SJSA1 (cell line): ENCODE measurements around the gene ASTL. TPM values are rescaled to one million over a fixed set of nuclear protein-coding genes. Genes with fewer than 3 reads are reported as not detected.

ENCODE experiments used
- DNase-seq, 2 experiments: peaks; one replicate each; pipeline ENCODE4 v3.0.0-alpha.2; 2015 to 2020; ENCODE audit warnings: low spot score in 2 of 2, low read depth in 1 of 2
- H3K27ac ChIP-seq: fragments of 250-450 bp; sonication (Bioruptor Pico); 2 replicates; pipeline ENCODE4 v1.5.1; 2020; ENCODE audit warnings: mild to moderate bottlenecking, moderate library complexity
- H3K27me3 ChIP-seq: fragments of 250-450 bp; sonication (Bioruptor Pico); replicated peaks from 2 replicates; pipeline ENCODE4 v1.5.1; 2020; ENCODE audit warnings: mild to moderate bottlenecking, moderate library complexity
- H3K36me3 ChIP-seq: fragments of 250-450 bp; sonication (Bioruptor Pico); 2 replicates; pipeline ENCODE4 v1.5.1; 2020; ENCODE audit warnings: mild to moderate bottlenecking
- H3K4me1 ChIP-seq: fragments of 250-450 bp; sonication (Bioruptor Pico); replicated peaks from 2 replicates; pipeline ENCODE4 v1.6.1; 2021; ENCODE audit warnings: mild to moderate bottlenecking
- H3K4me3 ChIP-seq: fragments of 250-450 bp; sonication (Bioruptor Pico); 2 replicates; pipeline ENCODE4 v1.5.1; 2020; ENCODE audit warnings: mild to moderate bottlenecking
- H3K9me3 ChIP-seq: fragments of 250-450 bp; sonication (Bioruptor Pico); replicated peaks from 2 replicates; pipeline ENCODE4 v1.5.1; 2020; ENCODE audit warnings: mild to moderate bottlenecking
- total RNA-seq: library from RNA; depleted of rRNA; stranded (reverse); fragments of >200 nt; shearing (Covaris generic); gene quantifications from 2 replicates; pipeline ENCODE4 v1.2.3, GENCODE V29; 2014

The ASTL gene
- total RNA-seq, 1 experiment from 2014 or later = not detected

GRCh38 chr2:96114546-96114902, 23.8 kb downstream of the ASTL start:
- H3K4me1 ChIP-seq = peaks cover 12% of the 10 kb centered on the region
- DNase-seq = no peak
- no peak overlapping the region for H3K4me3 ChIP-seq
- H3K36me3 ChIP-seq = no peaks in the 10 kb centered on the region
- no peak overlapping the region for H3K27ac ChIP-seq
- peaks cover 36% of the 10 kb centered on the region for H3K27me3 ChIP-seq
- H3K9me3 ChIP-seq = peaks cover 12% of the 10 kb centered on the region

- no peak for DNase-seq
- H3K27ac ChIP-seq = no peak overlapping the region
- H3K27me3 ChIP-seq = peaks cover 31% of the 10 kb centered on the region
- H3K9me3 ChIP-seq = peaks cover 12% of the 10 kb centered on the region
- no peaks in the 10 kb centered on the region for H3K36me3 ChIP-seq
- peaks cover 12% of the 10 kb centered on the region for H3K4me1 ChIP-seq
- no peak overlapping the region for H3K4me3 ChIP-seq
Observed at GRCh38 chr2:96113951-96114350, 24.4 kb downstream of the ASTL start.

GRCh38 chr2:96113367-96113677, 25.0 kb downstream of the ASTL start:
- Histone ChIP-seq H3K4me3 (no peak overlapping the region), H3K4me1 (peaks cover 12% of the 10 kb centered on the region), H3K27ac (no peak overlapping the region), H3K36me3 (no peaks in the 10 kb centered on the region), H3K9me3 (peaks cover 12% of the 10 kb centered on the region), H3K27me3 (peaks cover 26% of the 10 kb centered on the region)
- DNase-seq = no peak

GRCh38 chr2:96112501-96113366, 25.6 kb downstream of the ASTL start:
- Histone ChIP-seq H3K4me1 (peaks cover 12% of the 10 kb centered on the region), H3K9me3 (peaks cover 12% of the 10 kb centered on the region), H3K27ac (no peak overlapping the region), H3K36me3 (no peaks in the 10 kb centered on the region), H3K27me3 (peaks cover 24% of the 10 kb centered on the region), H3K4me3 (no peak overlapping the region)
- no peak for DNase-seq

- Histone ChIP-seq H3K9me3 (peaks cover 10% of the 10 kb centered on the region), H3K4me1 (peaks cover 6% of the 10 kb centered on the region), H3K27me3 (peaks cover 16% of the 10 kb centered on the region), H3K4me3 (no peak overlapping the region), H3K36me3 (no peaks in the 10 kb centered on the region), H3K27ac (no peak overlapping the region)
- DNase-seq = no peak
Observed at GRCh38 chr2:96111823-96112500, 26.3 kb downstream of the ASTL start.

GRCh38 chr2:96111257-96111640, 27.1 kb downstream of the ASTL start:
- H3K4me1 ChIP-seq = no peaks in the 10 kb centered on the region; the same call in 1 of the 2 replicates
- H3K27me3 ChIP-seq = peaks cover 9% of the 10 kb centered on the region

GRCh38 chr2:96110621-96111256, 27.6 kb downstream of the ASTL start:
- peaks cover 4% of the 10 kb centered on the region for H3K27me3 ChIP-seq
- H3K4me3 ChIP-seq = no peak overlapping the region
- H3K36me3 ChIP-seq = no peaks in the 10 kb centered on the region
- no peaks in the 10 kb centered on the region for H3K4me1 ChIP-seq
- H3K27ac ChIP-seq = no peak overlapping the region
- no peak for DNase-seq
- peaks cover under 1% of the 10 kb centered on the region; the same call in 1 of the 2 replicates for H3K9me3 ChIP-seq

More at GRCh38 chr2:96111257-96111640, 27.1 kb downstream of the ASTL start:
- Histone ChIP-seq H3K9me3 (peaks cover 6% of the 10 kb centered on the region), H3K4me3 (no peak overlapping the region), H3K27ac (no peak overlapping the region), H3K36me3 (no peaks in the 10 kb centered on the region)
- DNase-seq = no peak

- H3K9me3 ChIP-seq = 0 out of 2 replicates have a peak, but pooled peaks cover 7% of the 10 kb centered on the region
- H3K4me1 ChIP-seq = no peaks in the 10 kb centered on the region
- no peaks in the 10 kb centered on the region; the same call in 1 of the 2 replicates for H3K27me3 ChIP-seq
- no peak for DNase-seq
- no peak overlapping the region for H3K4me3 ChIP-seq
- no peaks in the 10 kb centered on the region for H3K36me3 ChIP-seq
- H3K27ac ChIP-seq = no peak overlapping the region
Observed at GRCh38 chr2:96109931-96110511, 28.3 kb downstream of the ASTL start.

GRCh38 chr2:96109361-96109680, 29.0 kb downstream of the ASTL start:
- Histone ChIP-seq H3K27ac (no peak overlapping the region), H3K36me3 (no peaks in the 10 kb centered on the region), H3K9me3 (0 out of 2 replicates have a peak, but pooled peaks cover 8% of the 10 kb centered on the region), H3K27me3 (no peaks in the 10 kb centered on the region), H3K4me3 (no peak overlapping the region), H3K4me1 (no peaks in the 10 kb centered on the region)
- DNase-seq = no peak

GRCh38 chr2:96108541-96109360, 29.6 kb downstream of the ASTL start:
- no peak for DNase-seq
- H3K36me3 ChIP-seq = no peaks in the 10 kb centered on the region
- H3K27ac ChIP-seq = no peak overlapping the region
- H3K4me3 ChIP-seq = no peak overlapping the region
- H3K9me3 ChIP-seq = 0 out of 2 replicates have a peak, but pooled peaks cover 8% of the 10 kb centered on the region
- H3K27me3 ChIP-seq = no peaks in the 10 kb centered on the region
- no peaks in the 10 kb centered on the region for H3K4me1 ChIP-seq

- H3K36me3 ChIP-seq = no peaks in the 10 kb centered on the region
- no peak overlapping the region for H3K27ac ChIP-seq
- H3K9me3 ChIP-seq = 0 out of 2 replicates have a peak, but pooled peaks cover 8% of the 10 kb centered on the region
- no peak for DNase-seq
- no peaks in the 10 kb centered on the region for H3K27me3 ChIP-seq
- no peak overlapping the region for H3K4me3 ChIP-seq
- no peaks in the 10 kb centered on the region for H3K4me1 ChIP-seq
Observed at GRCh38 chr2:96108151-96108540, 30.2 kb downstream of the ASTL start.

- Histone ChIP-seq H3K27ac (no peak overlapping the region), H3K9me3 (0 out of 2 replicates have a peak, but pooled peaks cover 8% of the 10 kb centered on the region), H3K27me3 (no peaks in the 10 kb centered on the region), H3K4me1 (no peaks in the 10 kb centered on the region), H3K36me3 (no peaks in the 10 kb centered on the region), H3K4me3 (no peak overlapping the region)
- DNase-seq = no peak
Observed at GRCh38 chr2:96107708-96108065, 30.6 kb downstream of the ASTL start.

- H3K9me3 ChIP-seq = 0 out of 2 replicates have a peak, but pooled peaks cover 8% of the 10 kb centered on the region
- no peak overlapping the region for H3K4me3 ChIP-seq
- H3K4me1 ChIP-seq = no peaks in the 10 kb centered on the region
- no peaks in the 10 kb centered on the region for H3K36me3 ChIP-seq
- H3K27me3 ChIP-seq = no peaks in the 10 kb centered on the region
- DNase-seq = no peak
- no peak overlapping the region for H3K27ac ChIP-seq
Observed at GRCh38 chr2:96106991-96107707, 31.2 kb downstream of the ASTL start.
